GM19438 (cell line): ENCODE results near the gene CELA1.

Experiments used
- ATAC-seq: cut with Tn5 transposase; IDR thresholded peaks from one replicate; pipeline ENCODE4 v1.9.1; 2021; ENCODE audit warnings: low read depth; ENCODE audit not compliant: unreplicated experiment

Gene CELA1

DNA sequence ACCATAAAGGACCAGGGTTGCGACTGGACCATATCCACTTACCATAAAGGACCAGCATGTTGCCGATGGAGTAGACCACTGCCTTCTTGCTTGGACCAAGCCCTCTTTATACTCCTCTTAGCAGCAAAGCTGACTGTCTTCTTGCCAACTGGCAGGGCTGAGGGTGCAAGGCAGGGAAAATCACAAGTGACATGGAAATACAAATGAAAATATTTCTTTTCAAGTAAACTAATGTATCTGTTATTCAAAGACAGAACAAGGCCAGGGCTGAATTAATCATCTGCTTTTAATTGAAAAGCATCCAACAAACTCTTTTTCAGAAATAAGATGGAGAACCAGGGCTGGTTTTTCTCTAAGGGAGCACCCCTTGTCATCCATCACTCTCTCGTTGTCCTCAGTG lies at the start of gene CELA1:
Gene CELA1 (minus strand): TSS at position 99 of the 400 bp plus-strand sequence. CDS start 41 bp downstream, at position 58.
- no peak for ATAC-seq

DNA sequence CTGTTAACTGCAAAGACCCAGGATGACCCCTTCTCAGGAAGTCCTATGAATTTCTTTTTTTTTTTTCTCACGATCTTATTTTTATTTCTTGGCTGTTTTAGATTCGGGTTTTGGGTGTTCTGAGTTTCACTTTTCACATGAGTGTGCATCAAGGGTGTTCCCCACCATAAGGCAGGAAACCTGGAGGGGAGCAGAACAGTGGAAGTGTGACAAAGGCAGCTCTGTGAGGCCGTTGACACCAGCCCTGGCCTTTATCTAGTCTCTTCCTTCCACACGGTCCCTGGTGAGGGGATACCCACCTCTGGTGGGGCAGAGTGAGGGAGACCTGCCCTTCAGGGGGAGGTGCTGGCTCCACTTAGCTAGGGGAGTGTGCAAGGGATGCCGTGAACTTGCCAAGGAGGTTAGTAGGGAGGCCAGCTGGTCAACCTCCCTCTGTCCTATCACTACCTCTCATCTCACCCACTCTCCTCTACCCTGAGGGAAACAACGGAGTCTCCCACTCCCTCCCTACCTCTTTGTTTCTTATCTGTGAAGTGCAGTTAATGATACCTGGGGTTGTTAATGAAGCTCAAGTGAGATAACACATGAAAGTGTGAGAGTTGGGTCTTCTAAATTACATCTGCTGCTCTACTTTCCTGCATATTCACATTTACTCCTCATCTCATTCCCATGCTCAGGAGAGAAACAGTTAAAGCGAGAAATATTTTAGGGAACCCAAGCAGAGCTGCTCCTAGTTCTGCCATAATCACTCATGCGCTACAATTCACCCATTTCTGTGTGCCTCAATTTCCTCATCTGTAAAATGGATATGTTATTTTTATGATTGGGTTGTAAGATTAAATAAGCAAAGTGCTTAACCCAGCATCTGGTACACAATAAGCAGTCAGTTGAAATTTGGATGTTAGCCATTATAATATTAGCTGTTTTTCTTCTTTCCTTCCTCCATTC lies 49.1 kb upstream of the CELA1 start:
- no peak for ATAC-seq

DNA sequence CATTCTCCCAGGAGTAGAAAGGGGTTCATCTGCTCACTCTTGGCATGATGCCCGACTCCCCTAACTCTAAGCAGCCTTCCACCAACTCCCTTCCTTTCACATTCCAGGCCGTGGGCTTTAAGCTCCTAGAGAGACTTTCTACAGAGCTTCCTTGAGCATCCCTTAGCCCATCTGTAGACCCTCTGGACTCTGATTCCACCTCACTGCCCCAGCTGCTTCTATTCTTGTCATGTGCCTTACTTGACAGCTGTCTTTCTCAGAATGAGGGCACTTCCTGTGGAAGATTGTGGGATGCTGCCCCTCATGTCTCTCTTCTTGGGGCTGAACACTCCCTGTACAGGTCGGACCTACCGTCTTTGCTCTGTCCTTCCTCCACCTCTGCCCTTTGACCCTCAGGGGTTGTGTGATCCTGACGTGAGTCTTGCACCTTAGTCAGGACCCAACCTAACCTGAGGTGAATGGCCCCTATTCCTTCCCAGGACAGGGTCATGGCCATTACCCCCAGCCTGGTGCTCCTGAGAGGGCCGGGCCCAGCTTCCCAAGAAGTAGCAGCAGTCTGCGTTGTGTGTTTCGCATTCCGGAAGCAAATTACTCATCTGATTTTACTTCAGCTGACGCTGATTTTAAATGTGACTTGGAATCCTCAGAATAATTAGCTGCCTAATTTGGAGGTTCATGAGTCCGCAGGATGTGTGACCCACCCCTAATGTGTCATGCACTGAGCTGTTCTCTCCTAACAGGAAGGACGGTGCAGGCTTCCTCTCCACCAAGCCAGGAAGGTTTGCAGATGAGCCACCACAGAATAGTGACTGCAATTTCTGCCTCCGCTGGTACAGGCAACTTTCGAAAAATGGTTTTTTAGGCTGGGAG lies 47.4 kb upstream of the CELA1 start:
- no peak for ATAC-seq

DNA sequence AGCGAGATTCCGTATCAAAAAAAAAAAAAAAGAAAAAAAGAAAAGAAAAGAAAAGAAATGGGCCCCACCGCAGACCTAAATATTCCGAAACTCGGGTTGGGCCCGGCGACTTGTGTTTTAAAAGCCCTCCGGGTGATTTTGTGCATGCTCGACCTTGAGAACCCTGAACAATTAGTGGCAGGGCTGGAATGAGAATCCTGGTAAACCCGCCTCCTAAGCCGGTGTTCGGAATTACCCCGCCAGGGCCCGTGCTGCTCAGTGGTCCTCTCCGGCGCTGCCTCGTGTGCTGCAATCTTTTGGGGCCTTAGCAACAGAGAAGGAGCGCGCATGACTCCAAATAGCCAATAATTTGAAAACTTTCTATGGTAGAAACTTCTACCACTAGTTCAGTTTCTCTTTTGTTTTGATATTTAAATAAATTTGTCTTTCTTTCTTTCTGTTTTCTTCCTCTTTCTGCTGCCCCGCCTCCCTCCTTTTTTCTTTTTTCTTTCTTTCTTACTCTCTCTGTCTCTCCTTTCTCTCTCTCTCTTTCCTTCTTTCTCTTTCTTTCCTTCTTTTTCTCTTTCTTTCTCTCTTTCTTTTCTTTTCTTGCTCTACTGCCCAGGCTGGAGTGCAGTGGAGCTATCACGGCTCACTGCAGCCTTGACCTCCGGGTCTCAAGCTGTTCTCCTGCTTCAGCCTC lies 46.2 kb upstream of the CELA1 start:
- no peak for ATAC-seq

DNA sequence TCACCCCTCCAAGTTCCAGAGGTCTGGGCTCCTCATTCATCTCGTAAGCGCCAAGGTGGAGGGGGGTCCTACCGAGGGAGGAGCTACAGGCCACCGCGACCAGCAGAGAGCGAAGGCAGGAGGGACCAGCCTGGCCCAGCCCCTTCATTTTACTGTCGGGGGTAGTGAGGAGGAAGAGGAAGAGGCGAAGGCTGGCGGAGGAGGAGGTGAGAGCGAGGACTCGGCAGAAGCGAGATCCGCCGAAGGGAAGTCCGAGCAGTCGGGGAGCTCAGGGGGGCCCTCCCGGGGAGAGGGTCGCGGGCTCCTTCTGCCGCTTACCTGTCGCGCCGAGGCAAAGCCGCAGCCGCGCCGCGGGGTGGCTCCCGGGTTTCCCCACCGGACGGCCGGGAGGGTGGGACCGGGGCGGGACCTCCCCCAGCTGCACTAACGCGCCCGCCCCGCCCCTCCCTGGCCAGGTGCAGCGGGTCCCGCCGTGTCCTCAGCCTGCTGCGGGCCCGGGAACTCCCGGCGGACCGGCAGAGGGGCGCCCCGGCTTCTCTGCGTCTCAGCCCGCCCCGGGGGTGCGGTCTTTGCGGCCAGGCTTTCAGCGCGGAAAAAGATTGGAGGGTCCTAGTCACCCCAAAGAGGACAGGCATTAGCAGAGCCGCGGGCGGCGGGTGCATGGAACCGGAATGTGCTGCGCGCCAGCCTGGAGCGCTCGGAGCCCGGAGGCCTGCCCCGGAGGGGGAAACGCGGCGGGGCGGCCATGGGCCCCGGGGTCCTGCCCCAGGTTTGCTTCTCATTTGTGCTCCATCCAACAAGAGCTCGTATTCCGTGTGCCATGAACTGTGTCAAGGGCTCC lies 45.0 kb upstream of the CELA1 start, which contains the start of gene GALNT6:
Gene GALNT6 (minus strand): TSS at position 124 of the 841 bp plus-strand sequence. CDS start 11,625 bp downstream, outside the sequence.
- ATAC-seq, result peak; percentile 43

DNA sequence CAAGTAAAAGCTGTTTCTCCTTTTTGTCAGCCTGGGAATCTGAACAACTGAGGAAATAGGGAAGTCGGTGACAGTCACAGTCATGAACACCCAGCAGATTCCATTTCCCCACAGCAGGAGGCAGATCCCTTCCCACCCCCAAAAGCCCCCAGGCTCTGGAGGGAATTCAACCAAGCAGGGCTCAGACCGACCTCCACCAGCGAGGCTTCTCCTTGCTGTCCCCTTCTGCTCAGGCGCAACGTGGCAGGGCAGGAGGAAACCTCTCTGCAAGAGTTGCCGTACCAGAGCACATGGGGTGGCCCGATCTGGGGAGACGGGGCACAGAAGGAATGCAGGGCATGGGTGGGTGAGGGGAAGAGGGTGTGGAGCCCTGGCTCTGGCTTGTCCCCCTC lies 44.4 kb upstream of the CELA1 start:
- ATAC-seq, result peak; percentile 14

DNA sequence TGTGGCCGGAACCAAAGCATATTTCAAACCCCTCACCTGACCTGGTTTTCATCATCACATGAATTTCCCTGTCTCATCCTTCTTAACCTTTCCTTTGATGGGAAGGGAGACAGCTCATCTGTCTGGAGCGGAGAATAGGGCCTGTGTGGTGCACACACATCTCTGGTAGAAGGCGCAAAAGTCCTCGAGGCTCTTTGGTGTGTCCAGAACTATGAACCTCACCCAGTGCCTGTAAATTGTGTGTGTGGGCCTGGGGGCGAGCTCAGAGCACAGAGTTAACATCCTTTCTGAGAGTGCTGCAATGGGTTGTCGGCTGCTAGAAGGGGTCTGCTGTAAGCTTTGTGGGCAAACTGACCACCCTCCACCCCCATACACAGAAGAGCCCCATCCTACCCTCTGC lies 44.0 kb upstream of the CELA1 start:
- ATAC-seq, result no peak

DNA sequence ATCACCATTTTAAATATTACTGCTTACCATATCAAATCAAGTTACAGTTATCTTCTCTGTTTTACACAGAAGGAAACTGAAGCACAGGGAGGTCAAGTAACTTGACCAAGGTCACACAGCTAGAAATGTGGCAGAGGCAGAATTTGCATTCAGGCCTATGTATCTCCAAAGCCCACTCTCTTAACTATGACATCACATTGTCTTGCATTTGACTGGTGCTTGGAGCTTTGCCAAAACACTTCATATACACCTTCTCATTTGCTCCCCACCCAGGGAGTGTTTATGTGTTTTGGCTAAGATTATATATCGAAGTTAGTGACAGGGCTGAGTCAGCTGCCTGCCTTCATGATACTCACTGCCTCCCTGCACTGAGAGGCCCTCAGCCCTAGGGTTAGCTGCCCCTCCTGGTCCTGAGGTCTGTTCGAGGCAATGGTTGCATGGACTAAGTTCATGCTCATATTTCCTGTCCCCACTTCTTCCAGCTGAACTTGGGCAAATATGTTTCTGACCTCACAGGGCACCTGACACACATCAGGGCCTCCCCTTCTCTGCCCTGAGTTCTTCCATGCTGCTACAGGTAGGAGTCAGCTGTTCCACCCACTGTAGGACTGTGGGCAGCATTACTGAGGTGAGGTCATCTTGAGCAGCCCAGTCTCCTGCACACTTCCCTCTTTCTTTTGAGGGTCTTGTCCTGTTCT lies 43.0 kb upstream of the CELA1 start:
- ATAC-seq, result no peak

DNA sequence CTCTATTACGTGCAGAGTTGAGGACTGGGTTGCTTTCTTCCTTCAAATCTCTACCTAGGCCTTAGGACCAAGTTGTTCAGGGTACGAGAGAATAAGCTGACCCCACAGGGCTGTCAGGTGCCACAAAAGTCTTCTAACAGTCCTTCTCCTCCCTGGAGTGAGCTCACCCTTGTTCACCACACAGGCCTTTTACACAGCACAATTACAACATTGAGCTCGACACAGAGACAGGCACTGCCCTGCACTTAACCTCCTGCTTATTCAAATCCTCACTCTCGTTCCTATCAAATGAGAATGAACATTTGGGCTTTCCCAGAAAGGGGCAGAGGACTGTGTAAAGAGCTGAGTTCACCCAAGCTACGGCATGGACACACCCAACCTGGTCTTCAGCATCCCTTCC lies 42.4 kb upstream of the CELA1 start:
- no peak for ATAC-seq

DNA sequence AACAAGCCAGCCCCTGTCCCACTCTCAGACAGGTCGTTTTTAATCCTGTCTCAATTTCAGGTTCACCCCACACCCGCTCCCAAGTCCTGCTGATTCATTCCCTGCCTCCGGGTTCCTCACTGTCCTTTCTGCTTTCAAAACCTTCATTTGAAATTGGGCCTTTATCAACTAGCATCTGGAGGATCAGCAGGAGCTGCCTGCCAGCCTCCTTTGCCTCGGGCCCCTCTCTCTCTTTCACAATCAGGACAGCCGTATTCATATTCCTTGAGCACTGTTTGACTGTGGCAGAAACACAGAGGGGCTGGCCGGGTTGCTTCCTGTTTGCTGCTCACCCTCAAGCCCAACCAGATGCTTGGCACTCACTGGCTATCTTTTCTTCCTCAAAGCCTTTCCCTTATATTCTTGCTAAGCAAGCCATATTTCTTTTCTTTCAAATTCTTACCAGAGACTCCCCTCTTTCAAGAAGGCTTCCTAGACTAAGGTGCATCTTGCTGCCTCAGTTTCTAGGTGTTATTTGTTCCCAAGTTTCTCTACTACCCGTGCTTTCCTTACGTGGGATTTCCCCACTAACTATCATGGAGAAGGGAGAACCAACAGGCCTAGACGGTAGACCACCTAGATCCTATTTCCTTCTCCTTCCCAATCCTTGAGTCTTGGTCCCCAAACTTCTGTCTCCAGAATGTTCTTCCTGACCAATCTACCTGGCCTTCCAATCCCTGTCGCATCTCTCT lies 41.8 kb upstream of the CELA1 start:
- ATAC-seq, result no peak

DNA sequence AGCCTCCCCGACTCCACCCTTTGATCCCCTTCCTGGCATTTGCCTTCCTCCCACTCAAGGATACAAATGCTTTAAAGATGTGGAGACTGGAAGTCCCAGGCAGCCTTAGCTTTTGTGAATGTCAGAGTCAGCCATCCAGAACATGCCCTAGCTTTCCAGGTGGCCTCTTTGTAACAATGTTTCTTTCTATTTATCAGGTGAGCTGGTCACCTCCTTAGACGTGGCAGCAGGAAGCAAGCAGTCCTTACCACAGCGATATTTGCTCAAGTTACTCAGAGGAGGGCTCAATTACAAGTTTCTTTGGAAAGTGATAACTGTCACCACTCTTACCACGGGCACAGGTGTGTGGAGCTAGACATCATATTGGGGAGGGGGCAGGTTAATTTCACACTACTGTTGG lies 39.9 kb upstream of the CELA1 start:
- ATAC-seq, result no peak

DNA sequence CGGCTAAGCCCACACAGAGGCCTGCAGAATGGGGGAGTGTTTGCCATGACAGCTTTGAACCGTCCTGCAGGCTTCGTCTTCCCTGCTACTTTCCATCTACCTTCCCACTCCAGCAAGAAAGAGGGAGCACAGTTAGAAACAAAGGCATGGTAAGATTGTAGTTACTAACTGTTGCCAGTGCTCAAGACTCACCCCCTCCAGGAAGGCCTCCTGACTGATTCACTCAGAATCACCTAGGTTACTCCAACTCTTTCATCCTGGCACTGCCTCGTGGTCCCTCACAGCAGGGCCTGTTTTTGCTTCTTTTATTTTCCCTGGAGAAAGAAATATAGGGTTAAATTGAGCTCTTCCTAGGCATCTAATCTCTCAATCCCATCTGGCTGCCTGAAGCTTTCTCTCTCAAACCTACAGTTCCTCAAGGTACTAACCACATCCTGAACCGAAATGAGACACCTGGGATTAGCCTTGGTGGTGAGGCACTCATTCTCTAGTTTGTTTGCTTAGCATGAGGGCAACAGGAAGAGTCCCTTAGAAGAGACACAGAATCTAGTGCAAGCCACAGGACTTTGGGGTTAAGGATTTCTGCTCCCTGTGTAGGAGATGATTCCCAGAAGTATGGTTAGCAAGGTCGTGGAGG lies 36.9 kb upstream of the CELA1 start:
- ATAC-seq, result no peak

DNA sequence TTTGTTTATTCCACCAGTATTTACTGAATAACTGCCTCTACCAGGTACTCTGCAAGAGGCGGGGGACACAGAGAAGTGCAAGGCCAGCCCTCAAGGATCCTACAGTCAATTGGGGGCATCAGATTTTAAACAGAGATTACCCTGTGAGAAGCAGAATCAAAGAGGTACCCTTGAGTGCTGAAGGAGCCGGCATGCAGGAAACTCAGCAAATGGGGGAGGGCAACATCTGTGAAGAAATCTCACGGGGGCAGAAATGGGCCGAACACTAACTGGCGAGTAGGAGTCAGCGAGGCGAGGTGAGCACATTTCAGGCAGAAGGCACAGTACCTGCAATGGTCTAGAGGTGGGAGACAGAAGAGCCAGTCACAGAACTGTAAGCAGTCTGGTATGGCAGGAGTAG lies 35.7 kb upstream of the CELA1 start:
- no peak for ATAC-seq

DNA sequence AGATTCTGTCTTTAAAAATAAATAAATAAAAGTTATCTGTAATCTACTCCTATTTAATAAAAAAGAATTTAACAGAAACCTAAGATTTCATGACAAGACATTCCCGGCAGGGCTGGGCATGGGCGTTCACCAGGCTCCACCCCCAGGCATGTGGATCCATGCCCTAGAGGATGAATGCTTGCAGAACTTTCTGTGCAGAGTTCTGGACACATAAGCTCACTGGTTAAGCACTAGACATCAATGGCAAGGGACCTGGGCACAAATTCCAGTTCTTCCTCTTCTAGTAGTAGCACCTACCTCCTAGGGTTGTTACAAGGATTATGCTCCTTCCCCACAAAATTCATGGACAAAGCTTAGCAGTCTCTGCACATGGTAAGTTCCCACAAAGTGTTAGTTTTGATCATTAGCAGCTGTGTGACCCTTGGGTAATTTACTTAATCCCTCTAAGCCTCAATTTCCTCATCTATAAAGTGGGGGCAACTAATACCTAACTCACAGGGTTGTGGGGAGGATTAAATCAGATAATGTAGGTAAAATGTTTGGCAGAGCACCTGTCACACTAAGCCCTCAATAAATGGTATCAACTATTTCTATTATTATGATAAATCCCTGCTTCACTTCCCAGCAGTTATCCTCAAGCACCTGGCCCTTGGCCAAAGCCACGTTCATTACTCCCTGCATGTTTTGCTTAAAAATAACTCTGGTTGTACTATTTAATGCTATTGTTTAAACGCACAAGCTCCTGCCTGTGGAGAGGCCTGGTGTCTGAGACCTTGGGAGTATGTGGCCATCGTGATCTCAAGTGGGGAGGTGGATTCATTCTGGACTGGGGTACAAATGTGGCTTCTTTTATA lies 35.0 kb upstream of the CELA1 start:
- ATAC-seq, result no peak

DNA sequence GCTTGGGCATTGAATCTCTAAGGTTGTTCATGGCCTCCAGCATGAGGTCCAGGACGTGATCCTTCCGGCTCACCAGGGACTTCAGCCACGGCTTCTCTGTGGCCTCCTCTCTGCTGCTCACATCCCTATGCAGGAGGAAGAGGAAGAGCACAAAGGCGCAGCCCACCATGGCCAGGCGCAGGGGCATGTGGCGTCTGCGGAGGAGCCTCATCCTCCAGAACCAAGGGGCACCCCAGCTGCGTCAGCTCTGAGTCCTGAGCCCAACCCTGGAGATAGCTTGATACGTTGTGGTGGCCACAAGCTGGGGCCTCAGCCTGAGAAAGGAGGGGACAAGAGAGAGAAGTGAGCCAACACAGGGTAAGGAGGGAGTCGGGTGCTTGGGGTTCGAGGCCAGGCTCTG lies 33.1 kb upstream of the CELA1 start:
- no peak for ATAC-seq

DNA sequence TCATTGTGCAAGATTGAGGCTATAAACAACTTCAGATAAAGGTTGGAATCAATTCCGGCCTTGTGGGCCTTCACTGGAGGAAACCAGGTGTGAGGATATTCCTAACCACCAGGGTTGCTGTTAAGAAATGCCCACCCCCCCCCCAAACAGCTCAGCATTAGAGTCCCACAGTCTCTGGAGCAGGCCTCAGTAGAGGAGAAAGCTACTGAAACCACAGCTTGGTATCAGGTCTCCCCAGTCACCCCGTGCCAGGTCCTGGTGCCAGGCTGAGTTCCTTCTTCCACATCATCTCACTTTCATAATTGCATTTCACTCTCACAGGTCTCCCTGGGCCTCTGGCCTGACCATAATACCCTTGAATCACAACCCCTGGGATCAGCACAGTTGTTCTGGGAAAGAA lies 32.3 kb upstream of the CELA1 start:
- no peak for ATAC-seq
